Measurements from ENCODE around the gene ANKRD36.
"Not testable (repeated sequence)": the region's sequence is repeated elsewhere in the genome, so short reads cannot be mapped to it uniquely, and the experiment has no call there.

ANKRD36 gene

GRCh38 chr2:97113050-97113881, at the start of gene ANKRD36:
TSS of gene ANKRD36 (plus strand) at chr2:97113153. CDS start at chr2:97113740, 587 bp downstream.
- DNase-seq: peak; percentile 87

GRCh38 chr2:97066030-97066429, 46.9 kb upstream of the ANKRD36 start:
- not testable (repeated sequence) for DNase-seq

- DNase-seq: no peak
Measured at GRCh38 chr2:97067279-97068004, 45.5 kb upstream of the ANKRD36 start.

- DNase-seq: no peak
Measured at GRCh38 chr2:97068074-97068473, 44.9 kb upstream of the ANKRD36 start.

GRCh38 chr2:97068722-97069121, 44.2 kb upstream of the ANKRD36 start:
- DNase-seq: not testable (repeated sequence)

- not testable (repeated sequence) for DNase-seq
Measured at GRCh38 chr2:97070915-97071314, 42.0 kb upstream of the ANKRD36 start.

- DNase-seq: not testable (repeated sequence)
Measured at GRCh38 chr2:97077213-97077612, 35.7 kb upstream of the ANKRD36 start.

GRCh38 chr2:97080855-97081254, 32.1 kb upstream of the ANKRD36 start:
- DNase-seq: not testable (repeated sequence)

GRCh38 chr2:97082206-97082605, 30.7 kb upstream of the ANKRD36 start:
- not testable (repeated sequence) for DNase-seq

- not testable (repeated sequence) for DNase-seq
Measured at GRCh38 chr2:97083516-97083915, 29.4 kb upstream of the ANKRD36 start.

- not testable (repeated sequence) for DNase-seq
Measured at GRCh38 chr2:97085093-97085492, 27.9 kb upstream of the ANKRD36 start.

- DNase-seq: not testable (repeated sequence)
Measured at GRCh38 chr2:97088706-97089105, 24.2 kb upstream of the ANKRD36 start.

GRCh38 chr2:97092946-97093345, 20.0 kb upstream of the ANKRD36 start:
- not testable (repeated sequence) for DNase-seq

- not testable (repeated sequence) for DNase-seq
Measured at GRCh38 chr2:97093983-97094771, 18.8 kb upstream of the ANKRD36 start.

- DNase-seq: peak; percentile 83
Measured at GRCh38 chr2:97094772-97095611, 18.0 kb upstream of the ANKRD36 start, which contains the start of gene FAHD2B. TSS of gene FAHD2B (minus strand) at chr2:97094882. CDS start at chr2:97091706, 3,176 bp downstream.

- DNase-seq: no peak
Measured at GRCh38 chr2:97095661-97096060, 17.3 kb upstream of the ANKRD36 start.

GRCh38 chr2:97098786-97099372, 14.1 kb upstream of the ANKRD36 start:
- DNase-seq: not testable (repeated sequence)

GRCh38 chr2:97106878-97107277, 6.1 kb upstream of the ANKRD36 start:
- DNase-seq: not testable (repeated sequence)

- not testable (repeated sequence) for DNase-seq
Measured at GRCh38 chr2:97111246-97111645, 1.7 kb upstream of the ANKRD36 start.

GRCh38 chr2:97112320-97113049, 468 bp upstream of the ANKRD36 start:
- DNase-seq: peak; percentile 65

GRCh38 chr2:97113882-97114255, 916 bp downstream of the ANKRD36 start:
- peak; percentile 29 for DNase-seq

Measured in activated T-cell treated with anti-CD3 and anti-CD28 coated beads, Interleukin-2, amount 50 U/mL, for 1 hour (primary cell).